Fibroblast of mammary gland (primary cell): ENCODE results near the gene TRIM68.

Experiments used
- DNase-seq: peaks from one replicate; pipeline ENCODE4 v3.0.0-alpha.2; 2010; ENCODE audit warnings: low read depth
- H3K4me3 ChIP-seq: 2 replicates; pipeline ENCODE4 v1.5.1; 2011; ENCODE audit warnings: low read depth, mild to moderate bottlenecking, low read length, moderate library complexity; ENCODE audit not compliant: control insufficient read depth
- TF ChIP-seq, protein P1 (sequence below): conservative IDR thresholded peaks from 2 replicates; pipeline ENCODE4 v1.5.1; 2011; ENCODE audit warnings: low read depth, low read length, inconsistent platforms; ENCODE audit not compliant: control insufficient read depth, insufficient read depth

The TRIM68 gene

DNA sequence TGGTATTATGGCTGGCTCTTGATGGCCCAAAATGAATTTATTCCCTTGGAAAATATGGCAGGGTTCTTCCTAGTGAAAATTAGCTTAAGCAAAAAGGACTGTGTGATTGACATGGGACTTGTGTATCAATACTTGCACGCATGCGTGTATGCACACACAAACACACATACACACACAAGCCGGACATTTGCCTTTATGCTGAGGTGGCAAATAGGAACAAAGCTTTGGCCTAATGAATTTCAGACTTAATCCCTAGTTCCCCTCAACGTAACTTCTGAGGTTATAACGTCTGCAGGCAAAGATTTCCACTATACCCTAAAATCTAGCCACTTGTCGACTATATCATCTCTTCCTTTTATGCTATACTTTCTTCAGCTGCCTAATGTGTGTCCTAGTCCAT, 29.4 kb downstream of the TRIM68 start:
- H3K4me3 ChIP-seq = no peak overlapping the region
- DNase-seq = no peak
- TF ChIP-seq, protein P1, sequence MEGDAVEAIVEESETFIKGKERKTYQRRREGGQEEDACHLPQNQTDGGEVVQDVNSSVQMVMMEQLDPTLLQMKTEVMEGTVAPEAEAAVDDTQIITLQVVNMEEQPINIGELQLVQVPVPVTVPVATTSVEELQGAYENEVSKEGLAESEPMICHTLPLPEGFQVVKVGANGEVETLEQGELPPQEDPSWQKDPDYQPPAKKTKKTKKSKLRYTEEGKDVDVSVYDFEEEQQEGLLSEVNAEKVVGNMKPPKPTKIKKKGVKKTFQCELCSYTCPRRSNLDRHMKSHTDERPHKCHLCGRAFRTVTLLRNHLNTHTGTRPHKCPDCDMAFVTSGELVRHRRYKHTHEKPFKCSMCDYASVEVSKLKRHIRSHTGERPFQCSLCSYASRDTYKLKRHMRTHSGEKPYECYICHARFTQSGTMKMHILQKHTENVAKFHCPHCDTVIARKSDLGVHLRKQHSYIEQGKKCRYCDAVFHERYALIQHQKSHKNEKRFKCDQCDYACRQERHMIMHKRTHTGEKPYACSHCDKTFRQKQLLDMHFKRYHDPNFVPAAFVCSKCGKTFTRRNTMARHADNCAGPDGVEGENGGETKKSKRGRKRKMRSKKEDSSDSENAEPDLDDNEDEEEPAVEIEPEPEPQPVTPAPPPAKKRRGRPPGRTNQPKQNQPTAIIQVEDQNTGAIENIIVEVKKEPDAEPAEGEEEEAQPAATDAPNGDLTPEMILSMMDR = no peak

DNA sequence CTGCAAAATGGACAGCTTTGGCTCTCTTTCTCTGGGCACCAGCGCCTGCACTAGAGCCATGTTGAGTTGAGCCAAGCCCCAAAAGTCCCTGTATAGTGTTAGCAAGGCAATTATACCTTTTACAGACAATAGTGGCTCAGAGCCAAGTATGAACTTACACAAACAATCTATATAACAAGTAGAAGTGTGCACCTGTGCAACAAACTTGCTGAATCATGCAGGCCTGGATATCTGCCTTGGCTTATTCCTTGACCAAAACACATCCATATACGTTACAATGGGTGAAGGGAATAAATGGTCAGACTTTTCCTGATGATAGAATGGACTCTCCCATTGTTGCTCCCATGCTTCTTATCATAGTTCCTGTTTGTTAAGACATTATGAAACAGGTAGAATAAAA, 30.3 kb downstream of the TRIM68 start:
- TF ChIP-seq, protein P1 = no peak
- DNase-seq = no peak
- H3K4me3 ChIP-seq = no peak overlapping the region

DNA sequence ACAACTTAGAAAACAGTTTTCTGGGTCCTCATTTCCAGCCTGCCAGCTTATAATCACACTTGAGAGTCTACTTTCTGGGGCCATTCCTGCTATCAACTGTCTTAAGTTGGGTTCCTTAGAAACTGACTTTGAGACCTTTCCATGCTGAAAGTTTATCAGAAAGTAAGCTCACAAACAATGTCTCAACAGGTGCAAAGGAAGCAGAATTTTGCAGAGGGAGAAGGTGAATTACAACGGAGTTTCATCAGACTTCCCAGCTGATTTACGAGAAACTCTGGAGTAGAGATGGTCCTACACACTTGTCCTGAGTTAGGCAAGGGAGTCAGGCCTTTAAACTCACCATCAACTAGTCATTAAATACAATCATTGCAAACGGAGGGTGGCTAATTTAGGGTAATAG, 31.2 kb downstream of the TRIM68 start:
- DNase-seq = no peak
- TF ChIP-seq, protein P1 = no peak

DNA sequence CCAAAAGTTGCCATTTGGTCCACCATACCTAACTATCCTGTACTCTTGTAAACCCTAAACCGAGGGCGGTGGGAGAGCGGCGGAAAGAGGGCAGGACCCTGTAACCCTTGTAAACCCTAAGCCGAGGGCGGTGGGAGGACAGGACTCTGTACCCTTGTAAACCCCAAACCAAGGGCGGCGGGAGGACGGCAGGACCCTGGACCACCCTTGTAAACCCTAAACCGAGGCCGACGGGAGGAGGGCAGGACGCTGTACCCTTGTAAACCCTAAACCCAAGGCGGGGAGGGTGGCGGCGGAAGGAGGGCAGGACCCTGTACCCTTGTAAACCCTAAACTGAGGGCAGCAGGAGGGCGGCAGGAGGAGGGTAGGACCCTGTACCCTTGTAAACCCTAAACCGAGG, 39.0 kb downstream of the TRIM68 start:
- no peak overlapping the region for H3K4me3 ChIP-seq
- DNase-seq = no peak
- TF ChIP-seq, protein P1 = no peak

More for the DNA sequence above, 31.2 kb downstream of the TRIM68 start:
- H3K4me3 ChIP-seq = no peak overlapping the region

DNA sequence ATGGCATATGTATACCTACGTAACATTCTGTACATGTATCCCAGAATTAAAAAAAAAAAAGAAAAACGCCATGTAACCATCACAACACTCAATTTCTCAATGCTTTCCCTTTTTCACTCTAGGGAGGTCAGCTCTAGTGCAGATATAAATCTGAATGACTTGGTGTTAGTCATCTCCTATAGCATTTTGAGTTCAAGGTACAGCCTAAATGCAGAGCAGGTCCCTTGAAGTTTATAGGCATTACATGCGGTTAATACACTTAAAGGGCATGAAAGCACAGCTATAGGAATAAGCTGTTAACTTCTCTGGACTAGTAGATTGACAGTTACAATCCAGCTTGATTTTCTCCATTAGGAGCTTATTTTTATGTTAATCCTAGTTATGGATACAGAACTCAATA, 42.7 kb downstream of the TRIM68 start:
- no peak for DNase-seq
- TF ChIP-seq, protein P1 = no peak
- H3K4me3 ChIP-seq = no peak overlapping the region

DNA sequence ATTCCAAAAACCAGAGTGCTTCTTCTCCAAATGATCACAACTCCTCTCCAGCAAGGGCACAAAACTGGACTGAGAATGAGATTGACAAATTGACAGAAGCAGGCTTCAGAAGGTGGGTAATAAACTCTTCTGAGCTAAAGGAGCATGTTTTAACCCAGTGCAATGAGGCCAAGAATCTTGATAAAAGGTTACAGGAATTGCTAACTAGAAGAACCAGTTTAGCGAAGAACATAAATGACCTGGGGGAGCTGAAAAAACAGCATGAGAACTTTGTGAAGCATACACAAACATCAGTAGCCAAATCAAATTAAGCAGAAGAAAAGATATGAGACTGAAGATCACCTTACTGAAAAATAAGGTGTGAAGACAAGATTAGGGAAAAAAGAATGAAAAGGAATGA, 47.6 kb downstream of the TRIM68 start:
- no peak overlapping the region for H3K4me3 ChIP-seq
- no peak for DNase-seq
- TF ChIP-seq, protein P1 = no peak
